HG02884 (cell line): ENCODE measurements around the gene PRR16.

ENCODE experiments used
- ATAC-seq: cut with Tn5 transposase; IDR thresholded peaks from one replicate; pipeline ENCODE4 v1.9.1; 2021; ENCODE audit warnings: mild to moderate bottlenecking, moderate library complexity; ENCODE audit not compliant: unreplicated experiment

PRR16 gene

DNA sequence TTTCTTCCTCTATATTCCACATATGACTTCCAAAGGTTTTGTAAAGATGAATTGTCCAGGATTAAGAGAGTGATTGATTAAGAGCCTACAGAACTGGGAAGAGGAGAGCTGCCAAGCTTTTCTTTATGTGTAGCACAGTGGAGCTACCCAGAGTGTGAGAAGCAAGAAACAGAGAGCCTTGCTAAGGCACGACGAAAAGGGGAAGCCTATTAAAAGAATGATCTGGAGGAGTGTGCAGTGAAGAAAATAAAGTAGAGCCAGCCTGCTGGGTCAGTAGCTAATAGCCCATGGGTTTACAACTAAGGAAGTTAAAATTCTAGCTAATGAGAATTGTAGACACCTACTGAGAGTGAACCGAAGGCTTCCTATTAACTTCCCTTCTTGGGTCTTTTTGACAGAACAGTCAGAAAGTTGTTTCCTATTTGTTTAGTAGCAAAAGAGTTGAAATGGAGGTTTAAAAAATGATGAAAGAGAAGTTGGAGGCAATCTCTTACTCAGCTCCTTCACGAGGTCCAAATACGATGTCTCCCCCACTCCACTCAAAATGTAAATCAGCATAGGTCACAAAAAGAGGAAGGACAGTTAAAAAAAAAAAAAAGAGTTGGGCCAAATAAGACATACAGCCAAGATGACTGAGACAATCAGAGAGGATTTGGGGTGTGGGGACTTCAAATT, 957 bp upstream of the PRR16 start:
- no peak for ATAC-seq

DNA sequence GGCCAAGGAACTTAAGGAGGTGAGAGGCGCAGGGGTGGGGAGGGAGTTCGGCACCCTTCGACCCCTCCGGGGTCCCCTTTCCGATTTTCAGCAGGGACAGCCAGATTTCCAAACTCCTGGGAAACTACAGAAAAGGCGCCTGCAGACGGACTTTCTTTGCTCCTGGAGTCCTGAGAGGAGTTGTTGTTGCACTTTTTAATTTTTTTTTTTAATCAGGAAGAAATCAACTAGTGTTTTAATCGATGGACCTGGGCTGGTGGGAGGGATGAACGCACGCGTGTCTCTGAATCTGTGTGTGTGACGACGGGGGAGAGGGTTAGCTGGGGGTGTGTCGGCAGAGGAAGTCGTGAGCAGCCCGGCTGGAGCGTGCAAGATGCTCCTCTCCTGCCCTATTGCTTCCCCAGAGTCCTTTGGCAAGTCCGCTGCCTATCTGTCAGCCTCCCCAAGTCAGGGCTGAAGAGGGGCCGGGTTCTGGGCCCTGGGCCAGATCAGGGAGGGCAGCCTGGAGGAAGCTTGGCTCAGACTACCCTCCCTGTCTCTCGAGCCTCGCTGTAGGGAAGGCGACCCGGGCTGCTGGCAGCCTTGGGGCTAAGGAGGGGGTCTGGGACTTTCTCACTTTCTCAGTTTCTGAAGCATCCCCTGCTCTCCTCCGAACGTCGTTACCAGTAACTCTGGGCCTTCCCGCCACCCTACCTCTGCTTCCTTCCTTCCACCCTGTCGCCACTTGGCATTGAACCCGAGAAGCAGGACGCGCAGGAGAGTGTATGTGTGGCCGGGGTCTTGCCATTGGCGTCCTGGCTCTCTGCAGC, 731 bp downstream of the PRR16 start:
- no peak for ATAC-seq

DNA sequence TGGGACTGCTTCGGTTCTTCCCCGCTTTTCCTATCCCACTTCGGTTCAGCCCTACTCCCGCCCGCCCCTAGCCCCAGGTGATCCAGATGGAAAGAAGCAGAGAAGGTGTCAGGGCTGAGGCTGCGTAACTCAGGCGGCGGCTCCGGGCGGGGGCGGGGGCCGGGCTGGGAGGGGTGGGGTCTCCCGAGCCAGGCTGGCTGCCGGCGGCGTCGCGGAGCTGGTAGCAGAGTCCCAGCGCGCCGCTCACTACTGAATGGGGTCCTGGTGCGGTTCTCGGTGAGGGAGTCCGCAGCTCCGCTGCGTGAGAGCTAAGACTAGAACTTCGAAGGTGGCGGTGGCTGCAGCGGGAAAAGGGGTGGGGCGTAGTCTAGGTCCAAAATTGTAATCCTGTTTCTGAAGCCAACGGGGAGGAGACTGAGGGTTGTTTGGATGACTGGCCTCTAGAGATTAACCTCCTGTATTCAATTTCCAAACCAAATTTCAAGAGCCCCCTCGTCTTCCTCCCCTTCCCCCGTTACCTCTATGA, 1.4 kb downstream of the PRR16 start:
- no peak for ATAC-seq

DNA sequence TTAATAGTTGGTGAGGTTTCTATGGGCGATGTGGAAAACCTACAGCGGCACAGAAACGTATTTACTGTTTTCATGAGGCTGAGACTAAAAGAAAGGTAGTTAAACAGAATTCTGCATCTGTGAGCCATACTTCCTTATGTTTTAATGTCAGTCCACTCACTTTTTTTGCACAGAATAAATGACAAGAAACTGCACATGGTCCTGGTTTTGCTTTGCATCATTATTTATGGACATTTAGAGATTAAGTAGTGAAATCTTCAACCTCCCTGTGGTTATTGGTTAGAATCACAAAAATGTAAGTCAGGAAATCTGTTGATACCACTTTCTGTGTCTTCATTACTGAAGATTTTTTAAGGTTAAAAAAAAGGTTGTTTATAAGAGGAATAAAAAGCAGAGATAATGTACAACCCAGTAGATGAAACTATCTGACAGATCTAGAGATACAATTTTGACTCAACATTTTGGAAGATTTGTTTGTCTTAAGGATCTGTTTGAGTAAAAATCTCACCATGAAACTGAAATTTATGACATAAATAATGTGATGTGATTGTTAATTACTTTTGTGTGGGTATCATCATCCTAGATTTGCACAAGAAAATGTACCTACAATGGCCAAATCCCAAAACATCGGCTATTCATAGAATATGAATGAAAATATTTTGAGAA, 2.4 kb downstream of the PRR16 start:
- ATAC-seq: no peak

DNA sequence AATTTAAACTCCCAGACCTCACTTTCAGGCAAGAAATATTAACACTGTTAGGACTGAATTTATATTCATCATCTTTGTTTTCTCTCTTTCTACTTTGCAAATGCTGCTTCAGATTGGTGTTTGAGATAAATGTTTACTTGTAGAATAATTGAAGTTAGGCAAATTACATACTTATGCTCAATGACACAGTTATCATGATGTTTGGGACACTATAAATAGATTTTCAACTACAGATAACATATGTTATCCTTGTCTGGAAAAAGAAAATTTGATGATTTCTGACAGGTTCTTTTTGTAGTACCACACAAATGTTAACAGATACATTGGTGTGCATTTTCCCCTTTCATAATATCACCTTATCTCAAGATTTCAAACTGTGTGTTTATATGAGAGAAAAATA, 7.9 kb downstream of the PRR16 start:
- no peak for ATAC-seq

DNA sequence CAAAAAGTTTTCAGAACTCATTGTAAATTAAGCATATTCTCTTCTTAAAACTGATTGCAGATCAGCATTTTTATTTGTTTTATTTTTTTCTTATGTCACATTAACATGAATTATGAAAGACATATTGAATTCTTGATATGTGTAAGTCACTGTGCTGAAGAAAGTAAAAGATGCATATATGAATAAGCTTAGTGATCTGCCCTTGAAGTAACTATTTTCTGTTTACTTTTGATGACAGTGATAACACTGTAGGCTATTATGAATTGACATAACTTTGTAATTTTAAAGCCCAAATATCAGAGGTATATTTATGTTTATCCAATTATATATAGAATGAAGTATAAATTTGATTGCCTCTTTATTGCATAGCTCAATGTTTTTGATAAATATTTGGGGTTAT, 8.8 kb downstream of the PRR16 start:
- no peak for ATAC-seq

DNA sequence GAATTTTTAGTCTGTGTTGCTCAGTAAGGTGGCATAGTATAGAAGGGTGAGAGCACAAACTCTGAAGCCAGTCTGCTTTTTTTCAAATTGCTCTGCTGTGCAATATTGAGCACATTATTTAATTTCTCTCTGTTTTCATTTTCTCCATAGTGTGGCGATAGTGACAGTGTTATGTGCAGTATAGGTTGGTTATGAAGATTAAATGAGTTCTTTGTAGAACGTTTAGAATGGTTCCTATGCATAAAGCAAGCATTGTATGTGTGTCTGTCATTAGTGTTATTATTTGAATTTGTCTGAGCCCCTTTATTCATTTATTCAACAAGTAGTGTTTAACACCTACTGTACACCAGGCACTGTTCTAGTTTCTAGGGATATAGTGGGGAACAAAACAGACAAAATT, 9.2 kb downstream of the PRR16 start:
- no peak for ATAC-seq

DNA sequence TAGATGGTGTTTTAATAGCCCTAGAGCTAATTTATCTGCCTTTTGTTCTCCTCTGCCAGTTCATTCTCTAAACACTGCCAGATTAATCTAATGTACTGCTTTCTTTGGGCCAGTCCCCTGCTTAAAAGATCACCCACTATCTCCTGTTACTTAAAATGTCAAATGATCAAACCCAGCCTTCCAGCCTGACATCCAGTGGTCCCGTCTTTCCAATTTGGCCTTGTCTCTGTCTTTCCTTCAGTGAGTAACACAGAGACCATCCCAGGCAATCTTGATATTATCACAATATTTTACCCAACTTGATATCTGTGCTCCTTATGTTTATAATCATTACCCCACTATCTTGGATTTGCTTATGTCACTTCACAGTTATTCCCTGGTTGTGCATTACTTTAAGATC, 12.0 kb downstream of the PRR16 start:
- no peak for ATAC-seq

DNA sequence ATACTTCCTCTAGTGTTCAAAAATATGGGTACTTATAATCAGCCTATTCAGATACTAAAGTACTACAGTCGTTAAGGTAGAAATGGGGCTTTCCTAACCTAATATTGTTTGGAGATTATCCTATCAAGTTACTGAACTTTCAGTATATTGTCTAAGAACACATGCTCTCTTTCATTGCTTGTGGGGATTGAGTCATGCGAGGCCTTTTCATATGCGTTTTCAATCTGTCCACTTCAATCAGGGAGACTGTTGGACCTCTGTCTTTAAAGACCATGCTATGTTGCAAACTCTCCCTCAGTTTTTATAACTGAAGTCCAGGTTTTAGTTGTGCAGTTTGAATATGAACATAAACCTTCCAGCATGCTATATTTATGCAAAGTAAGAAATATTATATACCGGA, 15.0 kb downstream of the PRR16 start:
- ATAC-seq: no peak

DNA sequence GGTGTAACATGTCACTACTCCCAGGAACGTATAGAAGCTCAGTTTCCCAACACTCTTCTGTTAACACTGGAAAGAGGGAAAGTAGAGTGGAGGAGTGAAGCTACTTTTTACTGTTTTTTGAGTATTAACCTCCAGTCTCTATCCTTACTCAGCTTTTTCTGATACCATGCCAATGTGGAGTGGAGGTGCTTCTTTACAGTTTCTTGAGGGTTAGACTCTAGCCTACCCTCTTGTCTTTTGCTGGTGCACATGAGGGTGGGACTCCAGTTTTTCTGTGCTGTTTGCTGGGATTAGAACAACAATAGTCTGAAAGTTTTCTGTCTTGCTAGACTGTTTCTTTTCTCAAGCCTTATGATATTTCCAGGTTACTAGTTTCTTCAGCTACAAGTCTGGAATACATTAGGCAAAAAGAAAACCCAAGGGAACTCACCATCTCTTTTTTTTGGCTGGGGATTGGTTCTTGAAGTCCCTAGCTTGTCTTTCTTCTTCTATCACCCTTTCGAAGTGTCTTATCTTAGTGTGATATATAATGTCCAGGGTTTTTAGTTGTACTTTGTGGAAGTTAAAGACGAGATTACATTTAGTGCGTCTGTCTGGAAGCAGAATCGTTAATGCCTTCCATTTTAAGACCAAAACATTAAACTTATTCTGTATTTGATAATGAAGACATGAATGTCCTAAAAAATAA, 35.9 kb downstream of the PRR16 start:
- ATAC-seq: no peak

DNA sequence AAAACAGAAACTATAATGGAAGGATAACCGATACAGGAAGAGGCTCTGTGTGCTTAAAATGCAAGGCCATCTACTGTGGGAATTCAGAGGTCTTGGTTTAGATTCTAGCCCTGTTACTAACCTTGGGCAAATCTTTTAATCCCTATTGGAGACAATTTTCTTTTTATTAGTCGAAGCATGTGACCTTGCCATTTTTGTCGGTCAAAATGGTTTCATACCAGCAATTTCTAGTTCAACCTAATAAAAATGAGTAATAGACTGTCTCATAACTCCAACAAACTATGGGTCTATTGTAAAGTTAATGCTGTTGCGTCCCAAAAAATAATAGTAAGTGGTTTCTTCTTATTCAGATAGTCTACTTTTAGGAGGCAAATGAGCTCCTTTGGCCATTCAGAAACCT, 38.4 kb downstream of the PRR16 start:
- ATAC-seq: no peak

DNA sequence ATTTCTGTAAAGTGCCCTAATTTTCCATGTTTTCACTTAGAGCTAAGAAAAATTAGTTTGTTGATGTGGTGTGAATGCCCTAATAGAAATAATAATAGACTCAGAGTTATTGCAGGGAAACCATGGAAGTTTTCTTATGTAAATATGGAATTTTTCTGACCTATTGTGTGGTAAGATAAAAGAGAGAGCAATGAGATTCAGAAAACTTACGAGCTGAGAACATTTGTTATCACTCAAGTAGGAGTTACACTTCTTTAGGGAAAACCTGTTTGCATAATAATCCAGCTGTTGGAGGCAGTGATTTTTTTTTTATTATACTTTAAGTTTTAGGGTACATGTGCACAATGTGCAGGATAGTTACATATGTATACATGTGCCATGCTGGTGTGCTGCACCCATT, 39.2 kb downstream of the PRR16 start:
- ATAC-seq: no peak

DNA sequence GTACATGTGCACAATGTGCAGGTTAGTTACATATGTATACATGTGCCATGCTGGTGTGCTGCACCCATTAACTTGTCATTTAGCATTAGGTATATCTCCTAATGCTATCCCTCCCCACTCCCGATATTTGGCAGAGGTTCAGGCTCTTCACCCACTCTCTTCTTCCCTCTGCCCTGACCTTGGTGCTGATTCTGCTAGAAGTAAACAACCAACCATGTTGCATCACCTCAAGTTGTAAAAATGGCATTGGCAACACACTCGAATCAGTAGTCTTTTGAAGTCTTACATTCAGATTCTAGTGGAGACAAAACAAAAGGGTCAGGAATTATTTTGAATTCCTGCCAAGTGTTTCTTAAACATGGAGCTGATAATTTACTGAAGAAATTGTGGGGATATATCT, 40.0 kb downstream of the PRR16 start:
- ATAC-seq: no peak

DNA sequence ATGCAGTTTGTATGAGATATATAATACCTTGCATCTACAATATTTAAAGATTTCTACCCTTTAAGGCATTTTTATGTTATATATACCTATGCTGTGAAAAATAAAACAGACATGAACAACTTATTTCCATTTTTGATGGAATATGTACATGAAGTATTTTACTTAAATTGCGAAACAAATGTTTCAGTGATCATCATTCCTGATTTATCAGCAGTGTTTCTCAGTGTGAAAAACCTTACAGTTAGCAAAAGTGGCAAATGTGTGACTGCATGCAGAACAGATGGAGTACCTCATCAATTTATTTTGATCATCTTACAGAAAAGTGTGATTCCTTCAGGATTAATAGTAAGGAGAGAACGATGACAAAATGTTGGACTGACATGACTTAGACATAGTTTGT, 43.1 kb downstream of the PRR16 start:
- no peak for ATAC-seq

DNA sequence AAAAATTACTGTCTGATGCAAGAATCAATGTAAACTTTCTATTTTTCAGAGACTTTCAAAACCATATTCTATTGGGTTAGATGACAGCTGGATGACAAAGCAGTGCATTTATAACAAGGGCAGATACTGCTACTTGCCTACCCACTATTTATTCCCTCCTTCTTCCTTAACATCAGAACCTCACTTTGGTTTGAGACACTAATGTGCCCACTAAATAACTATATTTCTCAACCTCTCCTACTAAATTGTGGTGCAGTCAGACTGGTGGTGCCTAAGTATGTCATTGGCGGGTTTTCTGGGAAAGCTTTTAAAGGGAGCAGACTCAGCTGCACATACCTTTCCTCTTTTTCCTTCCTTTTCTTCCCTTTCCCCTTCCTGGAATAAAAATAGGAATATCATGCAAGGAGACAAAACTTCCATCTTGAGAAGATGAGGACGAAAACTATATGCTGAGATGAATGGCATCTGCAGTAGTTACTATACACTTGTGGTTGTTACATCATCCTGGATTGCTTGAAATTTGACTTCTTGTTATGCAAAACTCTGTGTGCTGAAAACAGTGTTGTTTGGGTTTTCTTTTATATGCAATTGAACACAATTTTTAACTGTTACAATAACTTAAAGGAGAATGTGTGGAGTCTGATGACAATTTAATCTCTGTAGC, 43.8 kb downstream of the PRR16 start:
- no peak for ATAC-seq

DNA sequence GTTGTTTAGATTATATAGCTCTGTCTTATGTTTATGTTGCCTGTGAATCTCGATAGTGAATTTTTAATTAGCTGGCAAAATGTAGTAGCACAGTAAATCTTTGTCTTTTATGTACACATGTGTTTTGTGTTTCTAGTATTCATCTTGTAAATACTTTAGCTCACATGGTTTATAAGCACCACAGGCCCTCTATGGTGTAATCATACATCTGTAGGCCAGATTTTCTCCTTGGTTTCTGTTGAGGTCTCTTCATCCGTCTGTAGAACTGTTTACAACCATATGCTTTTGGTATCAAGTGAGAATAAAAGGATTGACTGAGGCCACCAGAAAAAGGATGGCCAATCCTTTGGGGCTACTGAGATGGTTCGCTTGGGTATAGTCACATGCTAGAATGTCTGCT, 45.0 kb downstream of the PRR16 start:
- ATAC-seq: no peak

DNA sequence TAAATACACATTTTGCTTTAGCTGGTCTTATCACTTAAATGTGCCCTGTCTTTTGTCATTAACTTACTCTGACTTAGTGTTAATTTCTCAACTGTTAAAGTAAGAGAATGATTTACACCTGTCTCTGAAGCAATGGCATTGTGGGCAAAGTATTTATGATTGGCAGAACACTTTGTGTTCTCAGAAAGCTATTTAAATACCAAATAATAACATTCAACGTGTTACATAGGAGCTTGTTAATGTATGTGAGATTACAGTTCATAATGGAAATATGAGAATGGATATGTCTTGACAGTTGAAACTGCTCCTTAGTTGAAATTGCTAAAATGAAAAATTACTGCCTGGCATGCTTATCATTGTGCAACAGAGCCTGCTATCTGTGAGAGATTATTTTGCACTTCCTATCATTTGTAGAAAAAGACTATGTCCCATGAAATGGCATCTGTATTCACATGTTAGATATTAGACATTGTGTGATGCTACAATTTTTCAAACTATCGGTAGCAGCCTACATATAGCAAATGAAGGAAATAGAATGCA, 46.1 kb downstream of the PRR16 start:
- ATAC-seq: no peak

DNA sequence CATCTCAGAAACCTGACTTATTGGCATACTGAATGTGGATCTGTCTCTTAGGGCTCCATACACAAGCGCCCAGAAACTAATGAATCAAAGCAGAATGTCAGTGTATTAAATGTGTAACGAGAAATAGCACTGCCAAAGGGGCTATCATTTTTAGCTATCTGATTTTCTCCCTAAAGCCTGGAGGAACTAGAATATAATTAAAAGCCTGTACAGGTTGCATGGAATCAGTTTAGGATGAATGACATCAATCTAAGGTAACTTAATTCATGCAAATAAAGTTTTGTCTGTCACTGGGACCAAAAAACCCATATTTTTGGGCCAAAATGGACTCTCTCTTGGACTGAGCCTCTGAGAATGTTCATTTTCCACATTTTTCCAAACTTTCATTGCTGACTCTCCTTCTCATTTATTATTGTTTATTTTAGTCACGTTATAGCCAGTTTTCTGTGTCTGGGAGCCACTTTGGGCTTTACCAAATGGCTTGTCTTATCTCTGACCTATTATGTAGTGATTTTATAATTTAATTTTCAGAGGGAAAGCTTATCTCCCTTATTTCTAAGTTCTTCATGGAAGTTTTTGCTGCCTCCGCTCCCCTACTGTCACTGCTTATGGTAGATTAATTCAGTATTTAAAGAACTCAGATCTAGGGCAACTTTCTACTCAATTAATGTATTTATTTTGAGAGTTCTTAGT, 47.0 kb downstream of the PRR16 start:
- no peak for ATAC-seq

DNA sequence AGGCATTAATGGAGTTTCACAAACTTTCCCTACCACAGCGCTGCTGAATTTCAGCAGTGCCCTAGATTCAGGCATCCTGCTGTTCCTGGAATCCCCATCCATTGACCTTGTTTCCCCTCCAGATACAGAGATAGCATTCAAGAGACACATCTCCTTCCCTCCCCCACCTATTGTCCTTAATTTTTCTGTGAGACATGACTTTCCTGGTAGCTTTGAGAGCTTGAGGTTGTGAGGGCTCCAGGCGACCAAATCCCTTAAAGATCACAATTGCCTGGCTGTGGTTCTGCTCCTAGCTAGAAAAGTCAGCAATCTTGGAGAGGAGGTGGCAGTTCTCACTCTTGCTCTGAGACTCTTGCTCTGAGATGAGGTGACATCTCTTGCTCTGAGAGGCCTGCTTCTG, 48.0 kb downstream of the PRR16 start:
- no peak for ATAC-seq
